SK-N-SH (cell line): ENCODE data around the gene DDIAS. TPM values are rescaled to one million over a fixed set of nuclear protein-coding genes. Genes with fewer than 3 reads are reported as not detected.

Experiments
- CTCF ChIA-PET: fragments of 300-600, 350-600 bp; formaldehyde crosslinking; extraction: SDS; loops from one replicate; lab custom pipeline; 2021; lab: Yijun Ruan, JAX
- POLR2A ChIA-PET: fragments of 350-600 bp; sonication (Branson Sonifier 250); formaldehyde crosslinking; extraction: SDS; loops from one replicate; lab custom pipeline; 2020; ENCODE audit warnings: antibody characterized with exemption, inconsistent platforms; lab: Yijun Ruan, JAX
- DNase-seq: peaks from one replicate; pipeline ENCODE4 v3.0.0; 2012
- H2AFZ ChIP-seq: fragments of 200-600 bp; sonication (generic); 2 replicates; pipeline ENCODE4 v1.8.1; 2016; ENCODE audit warnings: antibody characterized with exemption, mild to moderate bottlenecking, low read depth
- H3F3A ChIP-seq: fragments of 200-600 bp; sonication (generic); replicated peaks from 2 replicates; pipeline ENCODE3; 2016; ENCODE audit warnings: antibody characterized with exemption, mild to moderate bottlenecking; ENCODE audit not compliant: insufficient read depth
- H3K27ac ChIP-seq, 2 experiments: fragments of 200-500 bp in 1 of 2; fragments of 200-600 bp in 1 of 2; sonication (Bioruptor generic) in 1 of 2; sonication (generic), shearing (Covaris generic) in 1 of 2; 2 replicates each; pipeline versions ENCODE4 v1.5.1 to v1.6.1; 2014 to 2016; ENCODE audit warnings: low read depth in 2 of 2, inconsistent platforms in 1 of 2, low read length in 1 of 2, mild to moderate bottlenecking in 1 of 2, mixed read lengths in 1 of 2
- H3K27me3 ChIP-seq: fragments of 200-600 bp; sonication (generic), shearing (Covaris generic); 2 replicates; pipeline ENCODE4 v1.6.1; 2016; ENCODE audit warnings: mixed run types; ENCODE audit not compliant: insufficient read depth
- H3K36me3 ChIP-seq, 2 experiments: fragments of 200-500 bp in 1 of 2; fragments of 200-600 bp in 1 of 2; sonication (Bioruptor generic) in 1 of 2; sonication (generic) in 1 of 2; replicated peaks in 1 of 2; 2 replicates each; pipeline versions ENCODE3 to v1.5.1; 2014 to 2016; ENCODE audit warnings: low read length in 1 of 2, mild to moderate bottlenecking in 1 of 2; ENCODE audit not compliant: insufficient read depth in 2 of 2, control insufficient read depth in 1 of 2
- H3K4me1 ChIP-seq, 2 experiments: fragments of 200-500 bp in 1 of 2; fragments of 200-600 bp in 1 of 2; sonication (Bioruptor generic) in 1 of 2; sonication (generic), shearing (Covaris generic) in 1 of 2; 2 replicates each; pipeline versions ENCODE4 v1.5.1 to v1.6.1; 2014 to 2016; ENCODE audit warnings: low read depth in 1 of 2, low read length in 1 of 2, mixed run types in 1 of 2; ENCODE audit not compliant: insufficient read depth in 2 of 2, control insufficient read depth in 1 of 2
- H3K4me2 ChIP-seq: fragments of 200-600 bp; sonication (generic), shearing (Covaris generic); 2 replicates; pipeline ENCODE4 v1.6.1; 2017; ENCODE audit warnings: mixed run types
- H3K4me3 ChIP-seq, 2 experiments: fragments of 200-500 bp in 1 of 2; fragments of 200-600 bp in 1 of 2; sonication (Bioruptor generic) in 1 of 2; sonication (generic), shearing (Covaris generic) in 1 of 2; 2 replicates each; pipeline versions ENCODE4 v1.5.1 to v1.8.1; 2014 to 2016; ENCODE audit warnings: low read depth in 2 of 2, inconsistent platforms in 1 of 2, low read length in 1 of 2, mild to moderate bottlenecking in 1 of 2, mixed read lengths in 1 of 2, moderate library complexity in 1 of 2
- H3K79me2 ChIP-seq: fragments of 200-600 bp; sonication (generic); 2 replicates; pipeline ENCODE4 v1.8.1; 2017; ENCODE audit warnings: mild to moderate bottlenecking; ENCODE audit not compliant: insufficient read depth
- H3K9ac ChIP-seq: fragments of 200-600 bp; sonication (generic); 2 replicates; pipeline ENCODE4 v1.6.1; 2017; ENCODE audit warnings: mixed run types
- H3K9me2 ChIP-seq: fragments of 200-600 bp; sonication (generic); 2 replicates; pipeline ENCODE4 v1.6.1; 2017; ENCODE audit warnings: mixed run types
- H3K9me3 ChIP-seq: fragments of 200-600 bp; sonication (generic); 2 replicates; pipeline ENCODE4 v1.6.1; 2017; ENCODE audit warnings: mixed run types, mild to moderate bottlenecking, moderate library complexity
- H4K20me1 ChIP-seq: fragments of 200-600 bp; sonication (generic); 2 replicates; pipeline ENCODE4 v1.6.1; 2017; ENCODE audit warnings: mild to moderate bottlenecking, mixed run types; ENCODE audit not compliant: insufficient read depth
- CHD2 ChIP-seq: fragments of 150-350 bp; IDR thresholded peaks from 2 replicates; pipeline ENCODE4 v1.6.1; 2018; ENCODE audit warnings: low read length; ENCODE audit not compliant: partially characterized antibody
- GABPA ChIP-seq: IDR thresholded peaks from 2 replicates; pipeline ENCODE4 v1.4.0; 2012; ENCODE audit warnings: low read depth, mild to moderate bottlenecking
- MXI1 ChIP-seq: IDR thresholded peaks from 2 replicates; pipeline ENCODE4 v1.6.1; 2012; ENCODE audit warnings: mild to moderate bottlenecking, low read depth, low read length, improper control_type of control experiment
- POLR2AphosphoS5 ChIP-seq: IDR thresholded peaks from 2 replicates; pipeline ENCODE4 v1.6.1; 2012; ENCODE audit warnings: low read depth, low read length
- RFX5 ChIP-seq: IDR thresholded peaks from 2 replicates; pipeline ENCODE4 v1.6.1; 2012; ENCODE audit warnings: mild to moderate bottlenecking, improper control_type of control experiment, low read length
- SIN3A ChIP-seq: IDR thresholded peaks from 2 replicates; pipeline ENCODE4 v1.6.1; 2012; ENCODE audit warnings: low read depth, mild to moderate bottlenecking, low read length, moderate library complexity, borderline replicate concordance
- YY1 ChIP-seq: IDR thresholded peaks from 2 replicates; pipeline ENCODE4 v1.4.0; 2012; ENCODE audit warnings: low read depth, mild to moderate bottlenecking
- WGBS: methylation state at CpG from one replicate; pipeline ENCODE4 v1.1.6; 2017; ENCODE audit warnings: low lambda C conversion rate; 5-methylcytosine and 5-hydroxymethylcytosine counted together
- polyA plus RNA-seq, 3 experiments: library from polyadenylated mRNA; depleted of rRNA; stranded (reverse); fragments of >200 nt; gene quantifications; 2 replicates each; pipeline ENCODE4 v1.2.3, GENCODE V29; 2012
- TF ChIP-seq, protein P1 (sequence below): fragments of 150-350 bp; IDR thresholded peaks from 2 replicates; pipeline ENCODE4 v1.6.1; 2016; ENCODE audit warnings: mild to moderate bottlenecking, low read depth, low read length
- TF ChIP-seq, protein P2 (sequence below): IDR thresholded peaks from 2 replicates; pipeline ENCODE4 v1.4.0; 2012; ENCODE audit warnings: low read depth
- TF ChIP-seq, protein P3 (sequence below): IDR thresholded peaks from 2 replicates; pipeline ENCODE4 v1.4.0; 2012; ENCODE audit warnings: low read depth, borderline replicate concordance
- TF ChIP-seq, protein P4 (sequence below): IDR thresholded peaks from 2 replicates; pipeline ENCODE4 v1.6.1; 2012; ENCODE audit warnings: mild to moderate bottlenecking, low read depth, low read length, moderate library complexity

DDIAS gene, protein sequence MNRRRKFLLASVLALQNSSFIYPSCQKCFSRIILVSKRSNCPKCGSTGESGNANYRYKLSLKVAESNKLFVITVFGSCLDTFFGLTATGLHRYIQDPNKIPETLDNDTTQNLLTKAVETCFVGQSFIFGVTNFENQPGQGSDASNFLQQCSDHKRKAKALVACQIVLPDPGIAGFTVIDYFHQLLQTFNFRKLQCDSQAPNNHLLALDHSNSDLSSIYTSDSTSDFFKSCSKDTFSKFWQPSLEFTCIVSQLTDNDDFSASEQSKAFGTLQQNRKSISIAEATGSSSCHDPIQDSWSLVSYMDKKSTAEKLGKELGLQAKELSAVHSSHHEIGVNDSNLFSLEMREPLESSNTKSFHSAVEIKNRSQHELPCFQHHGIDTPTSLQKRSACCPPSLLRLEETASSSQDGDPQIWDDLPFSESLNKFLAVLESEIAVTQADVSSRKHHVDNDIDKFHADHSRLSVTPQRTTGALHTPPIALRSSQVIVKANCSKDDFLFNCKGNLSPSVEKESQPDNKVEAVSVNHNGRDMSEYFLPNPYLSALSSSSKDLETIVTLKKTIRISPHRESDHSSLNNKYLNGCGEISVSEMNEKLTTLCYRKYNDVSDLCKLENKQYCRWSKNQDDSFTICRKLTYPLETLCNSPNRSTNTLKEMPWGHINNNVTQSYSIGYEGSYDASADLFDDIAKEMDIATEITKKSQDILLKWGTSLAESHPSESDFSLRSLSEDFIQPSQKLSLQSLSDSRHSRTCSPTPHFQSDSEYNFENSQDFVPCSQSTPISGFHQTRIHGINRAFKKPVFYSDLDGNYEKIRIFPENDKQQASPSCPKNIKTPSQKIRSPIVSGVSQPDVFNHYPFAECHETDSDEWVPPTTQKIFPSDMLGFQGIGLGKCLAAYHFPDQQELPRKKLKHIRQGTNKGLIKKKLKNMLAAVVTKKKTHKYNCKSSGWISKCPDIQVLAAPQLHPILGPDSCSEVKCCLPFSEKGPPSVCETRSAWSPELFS
- 4.4 and 4.5 TPM in 2 replicates for polyA plus RNA-seq (2012; rRNA removed)
- polyA plus RNA-seq (2012; cell fraction: cytosol; rRNA removed), result 4.8 and 6.4 TPM in 2 replicates
- 1.5 and 3.1 TPM in 2 replicates for polyA plus RNA-seq (2012; cell fraction: nucleus; rRNA removed)

DNA sequence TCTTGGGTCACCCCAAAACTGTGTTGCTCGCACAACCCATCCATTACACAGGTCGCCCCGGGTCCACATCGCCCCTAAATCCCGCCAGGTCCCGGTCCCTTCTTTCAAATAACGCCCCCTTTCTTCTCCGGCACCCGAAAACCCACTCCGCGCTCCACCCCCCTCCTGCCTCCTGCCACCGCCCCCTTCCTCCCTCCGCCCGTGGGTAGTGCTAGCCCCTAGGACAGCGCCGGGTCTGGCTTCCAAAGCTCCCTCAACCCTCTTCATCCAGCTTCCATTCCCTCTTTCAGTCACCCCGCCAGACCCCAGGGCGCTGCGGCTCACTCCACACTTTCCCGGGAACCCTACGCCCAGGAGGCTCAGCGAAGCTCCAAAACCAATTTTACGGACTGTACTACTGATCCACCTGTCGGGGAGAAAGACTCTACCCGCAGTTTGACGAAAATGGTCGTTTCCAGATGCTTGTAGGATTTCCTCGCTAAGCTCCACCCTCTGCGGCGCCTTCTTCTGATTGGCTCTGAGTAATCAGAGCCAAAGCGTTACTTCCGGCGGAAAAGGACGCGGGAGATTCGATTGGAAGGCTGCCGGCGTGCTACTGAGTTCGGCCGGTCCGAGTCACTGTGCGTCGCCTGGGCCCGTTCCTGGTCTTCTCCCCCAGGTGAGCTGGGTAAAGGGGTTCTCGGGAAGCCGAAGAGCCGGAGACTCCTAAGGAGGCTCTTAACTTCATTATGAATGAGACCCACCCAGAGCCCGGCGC lies at the start of gene DDIAS:
DDIAS (plus strand) TSS at position 572 of the 757 bp plus-strand sequence. CDS start 13,003 bp downstream, outside the sequence.
- no peaks in the 10 kb centered on the region for H3K36me3 ChIP-seq
- no peaks in the 10 kb centered on the region for H4K20me1 ChIP-seq
- TF ChIP-seq GABPA, result peak; percentile 81
- TF ChIP-seq, protein P1, sequence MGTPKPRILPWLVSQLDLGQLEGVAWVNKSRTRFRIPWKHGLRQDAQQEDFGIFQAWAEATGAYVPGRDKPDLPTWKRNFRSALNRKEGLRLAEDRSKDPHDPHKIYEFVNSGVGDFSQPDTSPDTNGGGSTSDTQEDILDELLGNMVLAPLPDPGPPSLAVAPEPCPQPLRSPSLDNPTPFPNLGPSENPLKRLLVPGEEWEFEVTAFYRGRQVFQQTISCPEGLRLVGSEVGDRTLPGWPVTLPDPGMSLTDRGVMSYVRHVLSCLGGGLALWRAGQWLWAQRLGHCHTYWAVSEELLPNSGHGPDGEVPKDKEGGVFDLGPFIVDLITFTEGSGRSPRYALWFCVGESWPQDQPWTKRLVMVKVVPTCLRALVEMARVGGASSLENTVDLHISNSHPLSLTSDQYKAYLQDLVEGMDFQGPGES, result 0 out of 2 replicates have a peak, but pooled peaks have one; percentile 23
- no peak for TF ChIP-seq YY1
- TF ChIP-seq, protein P2, sequence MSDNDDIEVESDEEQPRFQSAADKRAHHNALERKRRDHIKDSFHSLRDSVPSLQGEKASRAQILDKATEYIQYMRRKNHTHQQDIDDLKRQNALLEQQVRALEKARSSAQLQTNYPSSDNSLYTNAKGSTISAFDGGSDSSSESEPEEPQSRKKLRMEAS, result peak; percentile 98
- TF ChIP-seq CHD2, result peak; percentile 73
- TF ChIP-seq, protein P3, sequence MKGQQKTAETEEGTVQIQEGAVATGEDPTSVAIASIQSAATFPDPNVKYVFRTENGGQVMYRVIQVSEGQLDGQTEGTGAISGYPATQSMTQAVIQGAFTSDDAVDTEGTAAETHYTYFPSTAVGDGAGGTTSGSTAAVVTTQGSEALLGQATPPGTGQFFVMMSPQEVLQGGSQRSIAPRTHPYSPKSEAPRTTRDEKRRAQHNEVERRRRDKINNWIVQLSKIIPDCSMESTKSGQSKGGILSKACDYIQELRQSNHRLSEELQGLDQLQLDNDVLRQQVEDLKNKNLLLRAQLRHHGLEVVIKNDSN, result no peak
- peak; percentile 100 for TF ChIP-seq MXI1
- TF ChIP-seq, protein P4, sequence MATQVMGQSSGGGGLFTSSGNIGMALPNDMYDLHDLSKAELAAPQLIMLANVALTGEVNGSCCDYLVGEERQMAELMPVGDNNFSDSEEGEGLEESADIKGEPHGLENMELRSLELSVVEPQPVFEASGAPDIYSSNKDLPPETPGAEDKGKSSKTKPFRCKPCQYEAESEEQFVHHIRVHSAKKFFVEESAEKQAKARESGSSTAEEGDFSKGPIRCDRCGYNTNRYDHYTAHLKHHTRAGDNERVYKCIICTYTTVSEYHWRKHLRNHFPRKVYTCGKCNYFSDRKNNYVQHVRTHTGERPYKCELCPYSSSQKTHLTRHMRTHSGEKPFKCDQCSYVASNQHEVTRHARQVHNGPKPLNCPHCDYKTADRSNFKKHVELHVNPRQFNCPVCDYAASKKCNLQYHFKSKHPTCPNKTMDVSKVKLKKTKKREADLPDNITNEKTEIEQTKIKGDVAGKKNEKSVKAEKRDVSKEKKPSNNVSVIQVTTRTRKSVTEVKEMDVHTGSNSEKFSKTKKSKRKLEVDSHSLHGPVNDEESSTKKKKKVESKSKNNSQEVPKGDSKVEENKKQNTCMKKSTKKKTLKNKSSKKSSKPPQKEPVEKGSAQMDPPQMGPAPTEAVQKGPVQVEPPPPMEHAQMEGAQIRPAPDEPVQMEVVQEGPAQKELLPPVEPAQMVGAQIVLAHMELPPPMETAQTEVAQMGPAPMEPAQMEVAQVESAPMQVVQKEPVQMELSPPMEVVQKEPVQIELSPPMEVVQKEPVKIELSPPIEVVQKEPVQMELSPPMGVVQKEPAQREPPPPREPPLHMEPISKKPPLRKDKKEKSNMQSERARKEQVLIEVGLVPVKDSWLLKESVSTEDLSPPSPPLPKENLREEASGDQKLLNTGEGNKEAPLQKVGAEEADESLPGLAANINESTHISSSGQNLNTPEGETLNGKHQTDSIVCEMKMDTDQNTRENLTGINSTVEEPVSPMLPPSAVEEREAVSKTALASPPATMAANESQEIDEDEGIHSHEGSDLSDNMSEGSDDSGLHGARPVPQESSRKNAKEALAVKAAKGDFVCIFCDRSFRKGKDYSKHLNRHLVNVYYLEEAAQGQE, result no peak
- peak; percentile 44; the same call in 1 of the 2 replicates for TF ChIP-seq POLR2AphosphoS5
- peak; percentile 100 for TF ChIP-seq SIN3A
- peak; percentile 49; the same call in 1 of the 2 replicates for TF ChIP-seq RFX5
- under 1% methylated on average over 49 of the region's 49 CpGs for WGBS
- H3K4me2 ChIP-seq, result peak within 1 kb of the TSS; percentile 87
- CTCF ChIA-PET, result interaction anchor here (0.8 to 4.1 kb wide), 11 partner anchors 10 to 918 kb away, joined by 3 to 40 read pairs (median 4); partner anchors contain the start of gene FAM181B
- POLR2A ChIA-PET, result interaction anchor here (0.6 to 2.3 kb wide), 7 partner anchors 9 to 385 kb away, joined by 3 to 11 read pairs (median 5); partner anchors contain the start of genes CCDC90B, FAM181B, PCF11 and RAB30
- no peaks in the 10 kb centered on the region for H3K9me2 ChIP-seq
- peak within 1 kb of the TSS; percentile 87 for H2AFZ ChIP-seq
- H3K4me3 ChIP-seq, result peak within 1 kb of the TSS; percentile 78 to 90
- no peaks in the 10 kb centered on the region for H3K27me3 ChIP-seq
- DNase-seq, result peak; percentile 85
- peak within 1 kb of the TSS; percentile 48; the same call in 1 of the 2 replicates for H3K9ac ChIP-seq
- peaks cover 0 to 24% of the 10 kb centered on the region in 2 experiments; a peak in 3 of 4 replicates for H3K4me1 ChIP-seq
- peaks cover 49% of the 10 kb centered on the region for H3K79me2 ChIP-seq
- no peaks in the 10 kb centered on the region for H3F3A ChIP-seq
- H3K27ac ChIP-seq, result peak within 1 kb of the TSS; percentile 70 to 95
- no peaks in the 10 kb centered on the region for H3K9me3 ChIP-seq
